Karpas-422 (cell line): ENCODE data around the gene WDR81. TPM values are rescaled to one million over a fixed set of nuclear protein-coding genes. Genes with fewer than 3 reads are reported as not detected.
A peak's percentile ranks its signal among the peaks of the same experiment; 100 is the strongest.
"Not testable (repeated sequence)": the region's sequence is repeated elsewhere in the genome, so short reads cannot be mapped to it uniquely, and the experiment has no call there.

Source experiments
- DNase-seq: peaks from one replicate; pipeline ENCODE4 v3.0.0-alpha.2; 2015
- H2AFZ ChIP-seq: fragments of 200-600 bp; sonication (generic); 2 replicates; pipeline ENCODE4 v1.6.1; 2014; ENCODE audit warnings: antibody characterized with exemption, low read length, mixed read lengths
- H3K27ac ChIP-seq: fragments of 200-600 bp; sonication (generic); 2 replicates; pipeline ENCODE4 v1.5.1; 2014; ENCODE audit warnings: mild to moderate bottlenecking, low read length, moderate library complexity
- H3K27me3 ChIP-seq: fragments of 200-600 bp; sonication (generic); 2 replicates; pipeline ENCODE4 v1.6.1; 2014; ENCODE audit warnings: low read length, mixed read lengths
- H3K36me3 ChIP-seq: fragments of 200-600 bp; sonication (generic); 2 replicates; pipeline ENCODE4 v1.6.1; 2014; ENCODE audit warnings: low read length, mixed read lengths; ENCODE audit not compliant: insufficient read depth
- H3K4me1 ChIP-seq: fragments of 200-600 bp; sonication (generic); 2 replicates; pipeline ENCODE4 v1.6.1; 2014; ENCODE audit warnings: mild to moderate bottlenecking, low read length, mixed read lengths
- H3K4me2 ChIP-seq: fragments of 200-600 bp; sonication (generic); 2 replicates; pipeline ENCODE4 v1.6.1; 2014; ENCODE audit warnings: low read length, low read depth, mild to moderate bottlenecking; ENCODE audit not compliant: poor library complexity, severe bottlenecking
- H3K4me3 ChIP-seq: fragments of 200-600 bp; sonication (generic); 2 replicates; pipeline ENCODE4 v1.5.1; 2014; ENCODE audit warnings: mild to moderate bottlenecking, antibody characterized with exemption, low read length, mixed read lengths
- H3K79me2 ChIP-seq: fragments of 200-600 bp; sonication (generic); 2 replicates; pipeline ENCODE4 v1.6.1; 2014; ENCODE audit warnings: mild to moderate bottlenecking, low read length, mixed read lengths
- H3K9ac ChIP-seq: fragments of 200-600 bp; sonication (generic); 2 replicates; pipeline ENCODE4 v1.6.0; 2014; ENCODE audit warnings: low read length
- H3K9me2 ChIP-seq: fragments of 200-600 bp; sonication (generic), shearing (Covaris generic); replicated peaks from 2 replicates; pipeline ENCODE4 v1.6.0; 2014; ENCODE audit warnings: mild to moderate bottlenecking, low read length, moderate library complexity; ENCODE audit not compliant: insufficient read depth
- H3K9me3 ChIP-seq: fragments of 300-700, 200-600 bp; sonication (generic); 2 replicates; pipeline ENCODE4 v1.6.1; 2014; ENCODE audit warnings: low read length, mixed read lengths
- H4K20me1 ChIP-seq: fragments of 200-600 bp; sonication (generic); 2 replicates; pipeline ENCODE4 v1.6.1; 2014; ENCODE audit warnings: mild to moderate bottlenecking, antibody characterized with exemption, low read length, low read depth; ENCODE audit not compliant: insufficient read depth
- total RNA-seq: library from RNA; depleted of rRNA; stranded (reverse); fragments of >200 nt; shearing (Covaris generic); gene quantifications from 2 replicates; pipeline ENCODE4 v1.2.3, GENCODE V29; 2014; ENCODE audit warnings: low replicate concordance

Gene WDR81
- total RNA-seq, 1 experiment from 2014 or later = 11.7 TPM

DNA sequence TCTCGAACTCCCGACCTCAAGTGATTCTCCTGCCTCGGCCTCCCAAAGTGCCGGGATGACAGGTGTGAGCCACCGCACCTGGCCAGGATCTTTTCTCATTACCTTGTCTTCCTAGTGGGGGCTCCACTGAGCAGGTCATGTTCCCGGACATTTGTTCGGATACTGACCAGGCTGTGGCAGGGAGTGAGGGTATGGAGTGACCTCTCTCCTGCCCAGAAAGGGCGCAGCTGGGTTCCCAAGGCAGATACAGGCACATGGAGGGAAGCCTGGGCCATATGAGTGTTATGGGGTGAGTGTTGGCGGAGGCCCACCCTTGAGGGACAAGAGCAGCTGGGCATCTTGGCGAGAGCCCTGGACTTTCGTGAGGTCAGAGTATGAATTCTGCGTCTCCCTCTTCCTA lies 42.9 kb downstream of the WDR81 start:
- DNase-seq = no peak
- peaks cover 33% of the 10 kb centered on the region for H3K4me1 ChIP-seq
- H3K36me3 ChIP-seq = no peaks in the 10 kb centered on the region
- no peak overlapping the region for H3K4me2 ChIP-seq
- no peaks in the 10 kb centered on the region for H4K20me1 ChIP-seq
- H3K27ac ChIP-seq = no peak overlapping the region
- no peaks in the 10 kb centered on the region for H3K27me3 ChIP-seq
- H3K9me2 ChIP-seq = no peaks in the 10 kb centered on the region
- H3K79me2 ChIP-seq = no peaks in the 10 kb centered on the region
- H3K4me3 ChIP-seq = no peak overlapping the region
- no peak overlapping the region for H3K9ac ChIP-seq
- no peaks in the 10 kb centered on the region for H3K9me3 ChIP-seq
- no peak overlapping the region for H2AFZ ChIP-seq

DNA sequence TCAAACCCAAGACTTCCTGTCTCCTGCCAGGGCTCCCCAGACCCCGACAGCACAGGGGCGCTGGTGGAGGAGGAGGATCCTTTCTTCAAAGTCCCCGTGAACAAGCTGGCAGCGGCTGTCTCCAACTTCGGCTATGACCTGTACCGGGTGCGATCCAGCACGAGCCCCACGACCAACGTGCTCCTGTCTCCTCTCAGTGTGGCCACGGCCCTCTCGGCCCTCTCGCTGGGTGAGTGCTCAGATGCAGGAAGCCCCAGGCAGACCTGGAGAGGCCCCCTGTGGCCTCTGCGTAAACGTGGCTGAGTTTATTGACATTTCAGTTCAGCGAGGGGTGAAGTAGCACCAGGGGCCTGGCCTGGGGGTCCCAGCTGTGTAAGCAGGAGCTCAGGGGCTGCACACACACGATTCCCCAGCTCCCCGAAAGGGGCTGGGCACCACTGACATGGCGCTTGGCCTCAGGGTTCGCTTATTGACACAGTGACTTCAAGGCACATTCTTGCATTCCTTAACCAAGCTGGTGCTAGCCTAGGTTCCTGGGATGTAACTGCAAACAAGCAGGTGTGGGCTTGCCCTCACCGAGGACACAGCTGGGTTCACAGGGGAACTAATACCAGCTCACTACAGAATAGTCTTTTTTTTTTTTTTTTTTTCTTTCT lies 45.4 kb downstream of the WDR81 start:
- Histone ChIP-seq H3K27ac (peak overlapping the region; percentile 80), H4K20me1 (no peaks in the 10 kb centered on the region), H3K79me2 (no peaks in the 10 kb centered on the region), H3K27me3 (no peaks in the 10 kb centered on the region), H3K36me3 (no peaks in the 10 kb centered on the region), H3K4me3 (peak overlapping the region; percentile 56), H3K9ac (peak overlapping the region; percentile 68), H2AFZ (peak overlapping the region; percentile 86), H3K9me2 (no peaks in the 10 kb centered on the region), H3K4me1 (peaks cover 28% of the 10 kb centered on the region), H3K9me3 (no peaks in the 10 kb centered on the region), H3K4me2 (peak overlapping the region; percentile 70)
- peak; percentile 71 for DNase-seq

DNA sequence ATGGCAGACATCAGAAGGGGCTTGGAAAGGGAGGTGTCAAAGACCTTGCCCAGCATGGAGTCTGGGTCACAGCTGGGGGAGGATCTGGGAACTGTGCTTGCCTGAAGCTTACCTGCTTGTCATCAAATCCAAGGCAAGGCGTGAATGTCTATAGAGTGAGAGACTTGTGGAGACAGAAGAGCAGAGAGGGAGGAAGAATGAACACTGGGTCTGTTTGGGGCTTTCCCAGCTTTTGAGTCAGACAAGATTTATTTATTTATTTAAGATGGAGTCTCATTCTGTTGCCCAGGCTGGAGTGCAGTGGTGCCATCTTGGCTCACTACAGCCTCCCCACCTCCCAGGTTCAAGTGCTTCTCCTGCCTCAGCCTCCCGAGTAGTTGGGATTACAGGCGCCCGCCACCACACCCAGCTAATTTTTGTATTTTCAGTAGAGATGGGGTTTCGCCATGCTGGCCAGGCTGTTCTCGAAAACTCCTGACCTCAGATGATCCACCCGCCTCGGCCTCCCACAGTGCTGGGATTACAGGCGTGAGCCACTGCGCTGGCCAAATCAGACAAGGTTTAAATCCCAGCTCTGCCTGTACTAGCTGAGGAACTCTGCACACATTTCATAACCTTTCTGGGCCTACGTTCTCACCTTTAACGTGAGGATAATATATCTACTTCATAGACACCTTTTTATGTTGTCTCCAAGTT lies 48.6 kb downstream of the WDR81 start:
- not testable (repeated sequence) for H3K4me2 ChIP-seq, H3K9me2 ChIP-seq, H3K9me3 ChIP-seq, DNase-seq, H3K4me3 ChIP-seq, H3K27me3 ChIP-seq, H2AFZ ChIP-seq, H3K79me2 ChIP-seq, H4K20me1 ChIP-seq, H3K36me3 ChIP-seq, H3K27ac ChIP-seq, H3K9ac ChIP-seq
- peaks cover 29% of the 10 kb centered on the region for H3K4me1 ChIP-seq

DNA sequence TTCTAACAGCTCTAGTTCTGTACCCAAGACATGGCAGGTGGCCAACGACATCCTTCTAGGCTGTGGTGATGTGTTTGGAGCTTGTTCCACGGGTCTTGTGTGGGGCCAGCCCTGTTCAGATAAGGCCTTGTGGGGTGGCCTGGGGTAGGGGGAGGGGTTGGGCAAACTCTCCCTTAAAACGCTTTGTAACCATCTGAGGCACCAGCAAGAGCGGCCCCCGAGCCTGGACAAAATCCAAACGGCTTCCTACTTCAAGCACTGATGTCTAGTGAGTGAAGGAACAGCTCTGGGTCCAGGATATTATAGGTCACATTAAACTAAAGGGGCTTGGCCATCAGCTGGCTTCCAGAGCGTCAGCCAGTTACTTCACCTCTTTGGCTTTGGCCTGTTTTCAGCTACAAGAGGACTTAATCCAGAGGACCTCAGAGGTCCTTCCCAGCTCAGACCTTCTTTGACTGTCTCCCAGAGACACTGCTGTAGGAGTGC lies 49.2 kb downstream of the WDR81 start:
- Histone ChIP-seq H3K4me1 (peaks cover 29% of the 10 kb centered on the region), H3K27ac (no peak overlapping the region), H3K36me3 (no peaks in the 10 kb centered on the region), H3K4me3 (no peak overlapping the region), H4K20me1 (no peaks in the 10 kb centered on the region), H2AFZ (no peak overlapping the region), H3K9me2 (no peaks in the 10 kb centered on the region), H3K9ac (no peak overlapping the region), H3K27me3 (no peaks in the 10 kb centered on the region), H3K79me2 (no peaks in the 10 kb centered on the region), H3K9me3 (no peaks in the 10 kb centered on the region), H3K4me2 (no peak overlapping the region)
- DNase-seq = no peak

- H3K27ac ChIP-seq = no peak overlapping the region
- H3K36me3 ChIP-seq = no peaks in the 10 kb centered on the region
These were observed 50.1 kb downstream of the WDR81 start for GRCh38 chr17:1774390-1775176.

DNA sequence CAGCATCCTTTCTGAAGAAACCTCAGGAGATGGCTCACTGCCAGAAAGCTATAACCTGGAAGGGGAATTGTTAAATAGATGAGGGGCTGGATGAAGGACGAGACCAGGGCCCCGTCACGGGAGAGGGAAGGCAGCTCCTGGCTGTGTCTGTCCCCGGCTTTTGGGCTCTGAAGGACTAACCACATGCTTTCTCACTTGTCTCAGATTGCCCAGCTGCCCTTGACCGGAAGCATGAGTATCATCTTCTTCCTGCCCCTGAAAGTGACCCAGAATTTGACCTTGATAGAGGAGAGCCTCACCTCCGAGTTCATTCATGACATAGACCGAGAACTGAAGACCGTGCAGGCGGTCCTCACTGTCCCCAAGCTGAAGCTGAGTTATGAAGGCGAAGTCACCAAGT lies 51.8 kb downstream of the WDR81 start:
- H3K9me2 ChIP-seq = no peaks in the 10 kb centered on the region
- no peak overlapping the region for H3K27ac ChIP-seq
- H3K4me2 ChIP-seq = no peak overlapping the region
- no peak overlapping the region for H3K4me3 ChIP-seq
- no peaks in the 10 kb centered on the region for H4K20me1 ChIP-seq
- H3K9me3 ChIP-seq = no peaks in the 10 kb centered on the region
- no peaks in the 10 kb centered on the region for H3K79me2 ChIP-seq
- no peak overlapping the region for H2AFZ ChIP-seq
- no peak for DNase-seq
- H3K4me1 ChIP-seq = peaks cover 8% of the 10 kb centered on the region
- no peaks in the 10 kb centered on the region for H3K27me3 ChIP-seq
- peaks cover 3% of the 10 kb centered on the region; the same call in 1 of the 2 replicates for H3K36me3 ChIP-seq
- no peak overlapping the region for H3K9ac ChIP-seq

More at GRCh38 chr17:1774390-1775176, 50.1 kb downstream of the WDR81 start:
- DNase-seq = no peak
- H4K20me1 ChIP-seq = no peaks in the 10 kb centered on the region
- H3K4me1 ChIP-seq = peaks cover 25% of the 10 kb centered on the region
- H3K9me2 ChIP-seq = no peaks in the 10 kb centered on the region
- no peak overlapping the region for H3K4me3 ChIP-seq
- H2AFZ ChIP-seq = no peak overlapping the region
- H3K9ac ChIP-seq = no peak overlapping the region
- no peaks in the 10 kb centered on the region for H3K9me3 ChIP-seq
- H3K27me3 ChIP-seq = no peaks in the 10 kb centered on the region
- H3K4me2 ChIP-seq = no peak overlapping the region
- H3K79me2 ChIP-seq = no peaks in the 10 kb centered on the region

DNA sequence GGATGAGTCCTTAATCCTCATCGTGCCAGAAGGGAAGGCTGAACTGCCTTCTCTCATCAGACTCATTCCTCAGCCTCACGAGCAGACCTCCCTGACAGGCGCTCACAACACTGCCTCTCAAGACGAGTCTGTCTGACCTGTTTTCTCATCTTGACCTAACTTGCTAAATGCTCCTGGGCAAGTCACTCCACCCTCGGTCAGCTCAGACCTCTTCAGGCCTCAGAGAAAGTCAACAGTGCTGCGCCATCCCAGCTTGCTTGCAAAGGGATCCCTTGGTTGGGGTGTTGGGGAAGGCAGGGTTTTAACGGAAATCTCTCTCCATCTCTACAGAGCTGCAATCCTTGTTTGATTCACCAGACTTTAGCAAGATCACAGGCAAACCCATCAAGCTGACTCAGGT lies 52.4 kb downstream of the WDR81 start:
- Histone ChIP-seq H3K27ac (no peak overlapping the region), H2AFZ (no peak overlapping the region), H3K4me2 (no peak overlapping the region), H4K20me1 (no peaks in the 10 kb centered on the region), H3K36me3 (peaks cover 8% of the 10 kb centered on the region; the same call in 1 of the 2 replicates), H3K27me3 (no peaks in the 10 kb centered on the region), H3K4me1 (peaks cover 3% of the 10 kb centered on the region; the same call in 1 of the 2 replicates), H3K4me3 (no peak overlapping the region), H3K79me2 (no peaks in the 10 kb centered on the region), H3K9ac (no peak overlapping the region), H3K9me3 (no peaks in the 10 kb centered on the region), H3K9me2 (no peaks in the 10 kb centered on the region)
- DNase-seq = no peak

GRCh38 chr17:1779571-1780131 lies 55.1 kb downstream of the WDR81 start:
- no peaks in the 10 kb centered on the region for H4K20me1 ChIP-seq
- no peak overlapping the region for H2AFZ ChIP-seq
- no peak overlapping the region for H3K4me2 ChIP-seq
- H3K9ac ChIP-seq = no peak overlapping the region
- H3K9me3 ChIP-seq = no peaks in the 10 kb centered on the region
- H3K4me3 ChIP-seq = no peak overlapping the region
- no peaks in the 10 kb centered on the region for H3K79me2 ChIP-seq
- peaks cover 17% of the 10 kb centered on the region; the same call in 1 of the 2 replicates for H3K36me3 ChIP-seq
- no peaks in the 10 kb centered on the region for H3K27me3 ChIP-seq
- no peak for DNase-seq
- H3K27ac ChIP-seq = no peak overlapping the region
- H3K9me2 ChIP-seq = no peaks in the 10 kb centered on the region
- H3K4me1 ChIP-seq = peaks cover 3% of the 10 kb centered on the region; the same call in 1 of the 2 replicates
